Fibroblast of pulmonary artery (primary cell): Measurements from ENCODE around the gene MGAT4B.
A peak's percentile ranks its signal among the peaks of the same experiment; 100 is the strongest.

ENCODE experiments used
- DNase-seq: peaks from one replicate; pipeline ENCODE4 v3.0.0-alpha.2; 2010; ENCODE audit warnings: low read depth
- H3K4me3 ChIP-seq: replicated peaks from 2 replicates; pipeline ENCODE4 v1.5.1; 2011; ENCODE audit warnings: low read depth, mild to moderate bottlenecking, control low read depth, low read length, moderate library complexity
- TF ChIP-seq, protein P1 (sequence below): IDR thresholded peaks from 2 replicates; pipeline ENCODE4 v1.5.1; 2011; ENCODE audit warnings: mild to moderate bottlenecking, control low read depth, low read length, inconsistent platforms; ENCODE audit errors: missing control alignments

The MGAT4B gene

DNA sequence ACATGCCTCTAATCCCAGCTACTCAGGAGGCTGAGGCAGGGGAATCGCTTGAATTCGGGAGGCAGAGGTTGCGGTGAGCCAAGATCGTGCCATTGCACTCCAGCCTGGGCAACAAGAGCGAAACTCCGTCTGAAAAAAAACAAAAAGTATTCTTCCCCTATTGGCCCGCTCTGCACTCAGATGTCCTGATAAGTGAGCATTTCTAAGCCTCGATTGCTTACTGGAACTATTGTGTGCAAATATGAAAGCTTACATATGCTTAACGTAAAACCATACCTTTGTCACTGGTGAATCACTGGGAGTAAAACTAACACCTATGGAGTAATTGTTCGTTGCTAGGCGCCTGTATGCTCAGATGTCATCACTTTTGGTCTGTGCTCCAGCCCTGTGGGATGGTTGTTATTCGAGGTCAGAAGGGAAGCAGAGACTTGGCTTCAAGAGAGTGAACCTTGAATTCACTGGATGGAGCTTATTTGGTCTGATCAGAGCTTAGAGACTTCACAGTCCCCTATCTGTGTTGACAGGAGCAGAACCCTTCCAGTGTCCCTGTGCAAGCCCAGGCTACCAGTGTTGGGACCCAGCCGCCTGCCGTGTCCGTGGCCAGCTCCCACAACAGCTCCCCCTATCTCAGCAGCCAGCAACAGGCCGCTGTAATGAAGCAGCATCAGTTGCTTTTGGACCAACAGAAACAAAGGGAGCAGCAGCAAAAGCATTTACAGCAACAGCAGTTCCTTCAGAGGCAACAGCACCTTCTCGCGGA, 38.2 kb downstream of the MGAT4B start:
- H3K4me3 ChIP-seq: no peak overlapping the region
- TF ChIP-seq, protein P1, sequence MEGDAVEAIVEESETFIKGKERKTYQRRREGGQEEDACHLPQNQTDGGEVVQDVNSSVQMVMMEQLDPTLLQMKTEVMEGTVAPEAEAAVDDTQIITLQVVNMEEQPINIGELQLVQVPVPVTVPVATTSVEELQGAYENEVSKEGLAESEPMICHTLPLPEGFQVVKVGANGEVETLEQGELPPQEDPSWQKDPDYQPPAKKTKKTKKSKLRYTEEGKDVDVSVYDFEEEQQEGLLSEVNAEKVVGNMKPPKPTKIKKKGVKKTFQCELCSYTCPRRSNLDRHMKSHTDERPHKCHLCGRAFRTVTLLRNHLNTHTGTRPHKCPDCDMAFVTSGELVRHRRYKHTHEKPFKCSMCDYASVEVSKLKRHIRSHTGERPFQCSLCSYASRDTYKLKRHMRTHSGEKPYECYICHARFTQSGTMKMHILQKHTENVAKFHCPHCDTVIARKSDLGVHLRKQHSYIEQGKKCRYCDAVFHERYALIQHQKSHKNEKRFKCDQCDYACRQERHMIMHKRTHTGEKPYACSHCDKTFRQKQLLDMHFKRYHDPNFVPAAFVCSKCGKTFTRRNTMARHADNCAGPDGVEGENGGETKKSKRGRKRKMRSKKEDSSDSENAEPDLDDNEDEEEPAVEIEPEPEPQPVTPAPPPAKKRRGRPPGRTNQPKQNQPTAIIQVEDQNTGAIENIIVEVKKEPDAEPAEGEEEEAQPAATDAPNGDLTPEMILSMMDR: peak; percentile 18
- no peak for DNase-seq

DNA sequence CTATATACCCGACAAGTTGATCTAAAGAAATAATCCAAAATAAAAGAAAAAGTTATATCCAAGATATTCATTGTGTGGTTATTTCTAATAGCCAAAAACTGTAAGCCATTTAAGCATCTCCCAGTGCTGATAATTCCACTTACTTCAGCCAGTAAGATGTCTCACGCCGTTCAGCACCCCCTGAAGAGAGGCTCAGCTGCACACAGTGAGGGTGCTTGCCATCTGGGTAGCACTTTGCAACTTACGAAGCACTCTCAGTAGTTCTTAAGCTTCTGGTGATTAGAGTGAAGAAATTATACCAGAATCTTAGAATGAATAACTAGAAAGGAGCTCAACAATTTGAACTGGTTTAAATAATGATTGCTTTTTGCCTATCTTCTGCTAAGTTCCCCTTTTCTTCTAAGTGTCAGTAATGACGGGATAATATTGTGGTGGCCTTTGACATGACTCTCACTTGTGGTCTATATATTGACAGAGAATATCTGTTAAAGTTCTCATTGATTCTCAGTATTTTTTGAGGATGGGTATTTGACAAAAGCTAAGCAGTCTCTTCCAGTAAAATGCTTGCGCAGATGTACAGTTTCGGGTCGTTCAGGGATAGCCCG, 39.1 kb downstream of the MGAT4B start:
- DNase-seq: no peak
- TF ChIP-seq, protein P1: no peak

GRCh38 chr5:179766726-179767455, 39.8 kb downstream of the MGAT4B start:
- peak; percentile 25 for DNase-seq
- TF ChIP-seq, protein P1: no peak
- H3K4me3 ChIP-seq: no peak overlapping the region

More for the DNA sequence above, 39.1 kb downstream of the MGAT4B start:
- H3K4me3 ChIP-seq: no peak overlapping the region

DNA sequence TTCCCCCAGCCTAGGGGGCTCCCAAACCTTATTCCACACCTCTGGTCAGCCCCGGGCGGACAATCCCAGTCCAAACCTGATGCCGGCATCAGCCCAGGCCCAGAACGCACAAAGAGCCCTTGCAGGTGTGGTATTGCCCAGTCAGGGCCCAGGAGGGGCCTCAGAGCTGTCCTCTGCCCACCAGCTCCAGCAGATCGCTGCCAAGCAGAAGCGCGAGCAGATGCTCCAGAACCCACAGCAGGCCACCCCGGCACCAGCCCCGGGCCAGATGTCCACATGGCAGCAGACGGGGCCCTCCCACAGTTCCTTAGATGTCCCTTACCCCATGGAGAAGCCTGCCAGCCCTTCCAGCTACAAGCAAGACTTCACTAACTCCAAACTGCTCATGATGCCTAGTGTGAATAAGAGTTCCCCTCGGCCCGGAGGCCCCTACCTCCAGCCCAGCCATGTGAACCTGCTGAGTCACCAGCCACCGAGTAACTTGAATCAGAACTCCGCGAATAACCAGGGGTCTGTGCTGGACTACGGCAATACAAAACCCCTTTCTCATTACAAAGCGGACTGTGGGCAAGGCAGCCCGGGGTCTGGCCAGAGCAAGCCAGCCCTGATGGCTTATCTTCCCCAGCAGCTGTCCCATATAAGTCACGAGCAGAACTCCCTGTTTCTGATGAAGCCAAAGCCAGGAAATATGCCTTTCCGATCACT, 40.5 kb downstream of the MGAT4B start:
- TF ChIP-seq, protein P1: no peak
- no peak overlapping the region for H3K4me3 ChIP-seq
- peak; percentile 44 for DNase-seq

DNA sequence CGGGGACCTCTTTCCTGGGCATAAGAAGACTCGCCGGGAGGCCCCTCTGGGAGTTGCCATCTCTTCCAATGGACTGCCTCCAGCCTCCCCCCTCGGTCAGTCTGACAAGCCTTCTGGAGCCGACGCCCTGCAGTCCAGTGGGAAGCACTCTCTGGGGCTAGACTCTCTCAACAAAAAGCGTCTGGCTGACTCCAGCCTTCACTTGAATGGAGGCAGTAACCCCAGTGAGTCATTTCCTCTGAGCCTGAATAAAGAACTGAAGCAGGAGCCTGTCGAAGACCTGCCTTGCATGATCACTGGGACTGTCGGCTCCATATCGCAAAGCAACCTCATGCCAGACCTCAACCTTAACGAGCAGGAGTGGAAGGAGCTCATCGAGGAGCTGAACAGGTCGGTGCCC, 41.3 kb downstream of the MGAT4B start:
- DNase-seq: peak; percentile 90
- no peak overlapping the region for H3K4me3 ChIP-seq
- TF ChIP-seq, protein P1: no peak

GRCh38 chr5:179764056-179764455, 42.6 kb downstream of the MGAT4B start:
- TF ChIP-seq, protein P1: no peak
- H3K4me3 ChIP-seq: no peak overlapping the region
- DNase-seq: no peak
